Lower lobe of right lung (tissue), 2 donors: ENCODE data around the gene RIMS1. TPM values are rescaled to one million over a fixed set of nuclear protein-coding genes. Genes with fewer than 3 reads are reported as not detected.

ENCODE experiments used
- ATAC-seq, 2 donors: fragments of 200-7000 bp; cut with Tn5 transposase; one replicate each; pipeline ENCODE4 v1.9.1; 2020 to 2022; ENCODE audit warnings: mild to moderate bottlenecking in 2 of 2, moderate library complexity in 2 of 2
- DNase-seq: peaks from one replicate; pipeline ENCODE4 v3.0.0-alpha.2; 2020
- H3K27ac ChIP-seq: fragments of 200-600 bp; one replicate; pipeline ENCODE4 v1.8.0; 2022
- H3K27me3 ChIP-seq: fragments of 200-600 bp; one replicate; pipeline ENCODE4 v1.8.0; 2022; ENCODE audit warnings: low read depth
- H3K36me3 ChIP-seq: fragments of 200-600 bp; one replicate; pipeline ENCODE4 v1.8.0; 2022; ENCODE audit warnings: mild to moderate bottlenecking
- H3K4me1 ChIP-seq: fragments of 200-600 bp; one replicate; pipeline ENCODE4 v1.8.0; 2022
- H3K4me3 ChIP-seq: fragments of 200-600 bp; one replicate; pipeline ENCODE4 v1.8.0; 2022; ENCODE audit warnings: mild to moderate bottlenecking
- H3K9me3 ChIP-seq: fragments of 200-600 bp; one replicate; pipeline ENCODE4 v1.8.0; 2022
- CTCF ChIP-seq: fragments of 200-600 bp; IDR thresholded peaks from one replicate; pipeline ENCODE4 v1.8.0; 2022; ENCODE audit warnings: antibody characterized with exemption, mild to moderate bottlenecking
- intact Hi-C: fragments of 100-400 bp; cut with DNase I; formaldehyde crosslinking; loops from one replicate; pipeline ENCODE4 v1.11.0; 2022
- total RNA-seq: library from RNA; stranded (reverse); fragmentation: NEBNext Ultra II Directional; extraction: Animal tissue kit (Norgen Biotek cat#: 25700); gene quantifications from one replicate; pipeline ENCODE4 v1.2.1, GENCODE V29; 2021
- donor health status: DM: no; HTN: yes; CAD: no; lungs with severe emphysema.

RIMS1 gene
- total RNA-seq, 1 donor from 2014 or later: 3.8 TPM

GRCh38 chr6:71929047-71929446 lies 42.7 kb downstream of the RIMS1 start:
- no peak for DNase-seq

DNA sequence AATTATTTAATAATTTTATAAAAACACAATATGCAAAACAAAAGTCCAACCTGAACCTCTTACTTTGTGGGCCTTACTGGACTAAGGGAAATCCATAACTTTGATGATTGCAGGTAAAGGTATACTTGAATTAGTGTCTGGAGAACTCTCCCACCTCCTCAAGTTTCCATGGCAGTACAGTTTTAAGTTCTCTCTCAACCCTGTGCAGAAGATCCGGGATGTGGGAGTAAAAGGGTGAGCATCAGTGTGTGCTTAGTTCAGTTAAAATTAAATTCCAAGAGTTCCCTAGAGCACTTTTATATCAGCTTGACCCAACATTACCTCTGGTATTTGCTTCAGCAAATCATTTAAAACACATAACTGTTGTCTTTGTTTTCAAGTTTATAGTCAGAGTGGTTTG lies 47.5 kb downstream of the RIMS1 start:
- H3K9me3 ChIP-seq: no peaks in the 10 kb centered on the region
- H3K4me3 ChIP-seq: no peak overlapping the region
- H3K27me3 ChIP-seq: no peaks in the 10 kb centered on the region
- intact Hi-C loops: no loop called here
- no peak for DNase-seq
- H3K27ac ChIP-seq: no peak overlapping the region
- H3K4me1 ChIP-seq: no peaks in the 10 kb centered on the region
- H3K36me3 ChIP-seq: no peaks in the 10 kb centered on the region
- TF ChIP-seq CTCF: no peak
- ATAC-seq: no peak

More at GRCh38 chr6:71929047-71929446, 42.7 kb downstream of the RIMS1 start:
- no peak for TF ChIP-seq CTCF
- ATAC-seq: no peak
- Histone ChIP-seq H3K4me3 (no peak overlapping the region), H3K9me3 (no peaks in the 10 kb centered on the region), H3K4me1 (no peaks in the 10 kb centered on the region), H3K36me3 (no peaks in the 10 kb centered on the region), H3K27ac (no peak overlapping the region), H3K27me3 (no peaks in the 10 kb centered on the region)
- intact Hi-C loops: no loop called here

DNA sequence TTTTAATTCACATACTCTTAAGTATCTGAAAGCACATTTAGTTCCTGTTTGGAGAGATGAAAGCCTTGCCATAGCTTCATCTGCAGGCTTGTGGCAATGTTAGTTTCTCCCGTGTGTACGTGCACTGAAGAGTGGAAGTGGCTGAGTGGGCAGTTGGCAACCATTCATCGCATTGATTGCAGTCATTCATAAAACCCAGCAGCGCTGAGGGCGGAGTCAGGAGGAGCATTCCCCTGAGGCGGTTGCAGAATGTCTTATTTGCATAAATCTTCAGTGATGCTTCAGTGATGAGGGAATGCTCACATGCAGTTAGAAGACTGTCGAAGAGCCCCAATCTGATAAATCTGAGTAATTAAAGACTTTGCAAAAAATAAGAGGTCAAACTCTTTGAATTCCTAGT lies 79.1 kb downstream of the RIMS1 start:
- Histone ChIP-seq H3K9me3 (no peaks in the 10 kb centered on the region), H3K4me1 (no peaks in the 10 kb centered on the region), H3K27me3 (no peaks in the 10 kb centered on the region), H3K36me3 (no peaks in the 10 kb centered on the region), H3K27ac (no peak overlapping the region), H3K4me3 (no peak overlapping the region)
- intact Hi-C loops: no loop called here
- TF ChIP-seq CTCF: no peak
- DNase-seq (no peak), ATAC-seq (no peak)

GRCh38 chr6:71967436-71967835 lies 81.1 kb downstream of the RIMS1 start:
- intact Hi-C loops: no loop called here
- TF ChIP-seq CTCF: no peak
- no peak for ATAC-seq
- no peaks in the 10 kb centered on the region for H3K9me3 ChIP-seq
- no peak overlapping the region for H3K27ac ChIP-seq
- no peaks in the 10 kb centered on the region for H3K27me3 ChIP-seq
- DNase-seq: no peak
- no peak overlapping the region for H3K4me3 ChIP-seq
- no peaks in the 10 kb centered on the region for H3K36me3 ChIP-seq
- H3K4me1 ChIP-seq: no peaks in the 10 kb centered on the region

DNA sequence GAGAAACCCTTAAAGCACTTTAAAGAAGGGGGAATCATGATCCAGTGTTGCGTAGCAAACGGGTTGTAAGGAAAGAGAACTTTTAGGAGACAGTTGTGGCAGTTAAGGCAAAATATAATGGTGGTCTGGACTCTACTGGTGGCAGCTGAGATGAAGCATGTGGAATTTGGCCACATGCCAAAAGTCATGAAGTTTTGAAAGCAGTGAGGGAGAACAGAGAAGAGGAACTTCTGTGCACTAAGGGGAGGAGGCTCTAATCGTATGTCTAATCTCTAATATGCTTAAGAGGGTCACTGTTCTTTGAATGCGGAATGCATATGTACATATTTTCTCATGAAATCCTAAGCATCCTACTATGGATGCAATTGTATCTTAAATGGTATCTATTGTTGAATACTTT lies 91.5 kb downstream of the RIMS1 start:
- intact Hi-C loops: no loop called here
- ATAC-seq (no peak), DNase-seq (no peak)
- Histone ChIP-seq H3K27me3 (no peaks in the 10 kb centered on the region), H3K9me3 (no peaks in the 10 kb centered on the region), H3K4me1 (no peaks in the 10 kb centered on the region), H3K4me3 (no peak overlapping the region), H3K27ac (no peak overlapping the region), H3K36me3 (no peaks in the 10 kb centered on the region)
- no peak for TF ChIP-seq CTCF

- ATAC-seq (no peak), DNase-seq (no peak)
- no peaks in the 10 kb centered on the region for H3K27me3 ChIP-seq
- H3K27ac ChIP-seq: no peak overlapping the region
- no peak overlapping the region for H3K4me3 ChIP-seq
- no peak for TF ChIP-seq CTCF
- intact Hi-C loops: no loop called here
- no peaks in the 10 kb centered on the region for H3K9me3 ChIP-seq
- H3K36me3 ChIP-seq: no peaks in the 10 kb centered on the region
- H3K4me1 ChIP-seq: no peaks in the 10 kb centered on the region
These were observed 93.6 kb downstream of the RIMS1 start for GRCh38 chr6:71979911-71980310.
